ENCODE results near the gene WDFY4.

- TF ChIP-seq SUZ12 (IDR thresholded peaks at IDR 0.05) (no peak), FOXM1 (IDR thresholded peaks at IDR 0.05; ENCODE audit: borderline replicate concordance) (no peak), BHLHE40 (IDR thresholded peaks at IDR 0.05; ENCODE audit: borderline replicate concordance) (no peak), LEF1 (IDR thresholded peaks at IDR 0.05; ENCODE audit: borderline replicate concordance) (no peak), ARNT (IDR thresholded peaks at IDR 0.05) (no peak), ZNF384 (IDR thresholded peaks at IDR 0.05) (no peak), ELF4 (IDR thresholded peaks at IDR 0.05) (no peak), NFRKB (IDR thresholded peaks at IDR 0.05) (no peak), HDGF (IDR thresholded peaks at IDR 0.05; ENCODE audit: borderline replicate concordance) (no peak), TARDBP (IDR thresholded peaks at IDR 0.05) (no peak)
Observed at GRCh38 chr10:48947690-48948469, 263.2 kb downstream of the WDFY4 start.

Measured in HEK293T (cell line).